ENCODE measurements around the gene FOXC1.
A peak's percentile ranks its signal among the peaks of the same experiment; 100 is the strongest.

FOXC1 gene

DNA sequence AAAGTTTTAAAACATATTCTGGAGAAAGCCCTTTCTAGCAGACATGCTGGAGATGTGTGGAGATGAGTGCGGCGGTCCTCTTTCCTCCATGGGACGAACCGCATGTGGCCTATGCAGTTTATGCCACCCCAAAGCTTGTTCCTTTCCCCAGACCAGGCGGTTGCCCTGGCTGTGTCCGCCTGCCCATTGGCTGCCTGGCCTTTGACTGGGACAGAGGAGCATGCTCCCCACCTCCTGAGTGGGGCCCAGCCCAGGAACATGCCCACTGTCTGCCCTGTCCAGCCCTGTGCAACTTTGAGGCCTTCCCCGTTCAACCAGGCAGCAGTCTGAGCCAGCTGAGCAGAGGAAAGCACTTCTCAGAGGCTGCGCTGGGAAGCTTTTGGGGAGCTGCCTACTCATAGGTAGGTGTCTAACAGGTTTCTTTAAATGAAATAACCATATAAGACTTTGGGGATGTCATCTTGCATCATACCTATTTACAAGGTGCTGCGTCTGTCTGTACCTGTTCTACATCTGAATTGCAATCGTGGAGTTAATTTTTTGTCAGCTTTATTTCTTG lies 20.6 kb downstream of the FOXC1 start:
- no peak overlapping the region for H3K27ac ChIP-seq
- no peak overlapping the region for H3K4me3 ChIP-seq
- TF ChIP-seq, protein P1, sequence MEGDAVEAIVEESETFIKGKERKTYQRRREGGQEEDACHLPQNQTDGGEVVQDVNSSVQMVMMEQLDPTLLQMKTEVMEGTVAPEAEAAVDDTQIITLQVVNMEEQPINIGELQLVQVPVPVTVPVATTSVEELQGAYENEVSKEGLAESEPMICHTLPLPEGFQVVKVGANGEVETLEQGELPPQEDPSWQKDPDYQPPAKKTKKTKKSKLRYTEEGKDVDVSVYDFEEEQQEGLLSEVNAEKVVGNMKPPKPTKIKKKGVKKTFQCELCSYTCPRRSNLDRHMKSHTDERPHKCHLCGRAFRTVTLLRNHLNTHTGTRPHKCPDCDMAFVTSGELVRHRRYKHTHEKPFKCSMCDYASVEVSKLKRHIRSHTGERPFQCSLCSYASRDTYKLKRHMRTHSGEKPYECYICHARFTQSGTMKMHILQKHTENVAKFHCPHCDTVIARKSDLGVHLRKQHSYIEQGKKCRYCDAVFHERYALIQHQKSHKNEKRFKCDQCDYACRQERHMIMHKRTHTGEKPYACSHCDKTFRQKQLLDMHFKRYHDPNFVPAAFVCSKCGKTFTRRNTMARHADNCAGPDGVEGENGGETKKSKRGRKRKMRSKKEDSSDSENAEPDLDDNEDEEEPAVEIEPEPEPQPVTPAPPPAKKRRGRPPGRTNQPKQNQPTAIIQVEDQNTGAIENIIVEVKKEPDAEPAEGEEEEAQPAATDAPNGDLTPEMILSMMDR (IDR thresholded peaks at IDR 0.05) = no peak
- DNase-seq (ENCODE audit: low spot score) = peak; percentile 69

DNA sequence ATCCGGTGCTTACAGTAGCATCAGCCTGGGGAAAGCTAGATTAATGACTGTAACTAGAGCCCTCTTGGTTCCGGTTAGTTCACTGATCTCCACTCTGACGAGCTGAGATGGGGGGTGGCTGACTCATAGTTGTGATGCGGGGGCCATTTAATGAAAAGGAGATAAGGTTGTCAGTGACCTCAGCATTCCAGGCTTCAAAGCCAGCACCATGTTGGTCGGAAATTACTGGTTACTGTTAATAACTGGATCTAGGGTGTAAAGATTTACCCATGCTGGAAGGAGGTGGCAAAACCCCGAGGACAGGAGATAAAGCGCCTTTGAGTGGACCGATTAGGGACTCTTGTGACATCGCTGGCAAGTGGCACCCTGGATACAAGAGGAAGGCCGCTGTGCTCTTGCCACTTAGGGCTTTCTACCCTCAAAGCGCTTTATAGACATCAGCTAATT lies 21.1 kb downstream of the FOXC1 start:
- Histone ChIP-seq H3K4me3 (no peak overlapping the region), H3K27ac (no peak overlapping the region)

DNA sequence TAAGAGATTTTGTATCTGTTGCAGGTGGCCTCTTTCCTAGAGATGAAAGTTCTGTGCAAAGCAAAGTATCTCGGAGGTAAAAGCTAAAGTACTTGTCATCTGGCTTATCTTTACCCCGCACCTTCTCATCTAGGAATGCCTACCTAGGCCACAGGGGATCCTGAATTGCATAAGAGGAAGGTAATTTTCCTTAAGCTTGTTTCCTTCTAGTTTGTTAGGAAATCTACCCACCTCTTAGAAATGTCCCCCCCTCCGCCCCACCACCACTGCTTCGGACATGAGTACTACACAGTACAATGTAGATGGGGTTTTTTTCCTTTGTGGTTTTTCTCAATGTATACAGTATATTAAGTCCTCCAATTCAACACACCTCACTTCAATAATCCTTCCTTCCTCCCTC lies 21.5 kb downstream of the FOXC1 start:
- Histone ChIP-seq H3K27ac (no peak overlapping the region), H3K4me3 (no peak overlapping the region)
- TF ChIP-seq, protein P1 (IDR thresholded peaks at IDR 0.05) = no peak
- no peak for DNase-seq (ENCODE audit: low spot score)

More for the DNA sequence above, 21.1 kb downstream of the FOXC1 start:
- DNase-seq (ENCODE audit: low spot score) = peak; percentile 68
- TF ChIP-seq, protein P1 (IDR thresholded peaks at IDR 0.05) = no peak

DNA sequence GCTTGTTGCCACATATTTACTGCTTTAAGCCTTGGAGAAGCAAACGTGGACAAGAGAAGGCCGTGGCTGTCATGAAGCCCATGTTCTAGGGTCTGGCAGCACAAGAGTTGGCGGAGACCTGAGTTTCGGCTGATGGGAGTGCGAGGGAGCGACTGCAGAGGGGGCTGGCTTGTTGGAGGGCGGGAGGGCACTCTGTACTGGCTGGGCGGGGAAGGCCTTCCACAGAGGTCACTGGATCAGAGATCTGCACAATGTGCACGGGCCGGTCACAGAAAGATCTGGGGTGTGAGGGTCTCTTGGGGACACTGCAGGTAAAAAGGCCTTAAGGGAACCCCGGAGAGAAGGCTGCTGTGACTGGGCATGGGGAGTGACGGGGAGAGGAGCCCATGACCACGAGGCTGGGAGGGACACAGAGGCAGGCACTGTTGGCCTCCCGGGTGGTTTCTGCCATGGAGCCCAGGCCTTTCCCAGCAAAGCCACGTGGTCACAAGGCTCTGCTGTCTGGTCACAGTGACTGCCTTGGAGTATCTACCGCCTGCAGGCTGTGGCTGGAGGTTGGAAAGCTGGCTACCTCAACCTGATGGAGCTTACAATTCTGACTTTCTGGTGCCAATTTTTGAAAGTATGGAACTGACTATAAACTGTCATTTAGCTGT lies 23.8 kb downstream of the FOXC1 start:
- no peak for DNase-seq (ENCODE audit: low spot score)
- Histone ChIP-seq H3K27ac (no peak overlapping the region), H3K4me3 (no peak overlapping the region)
- TF ChIP-seq, protein P1 (IDR thresholded peaks at IDR 0.05) = no peak

DNA sequence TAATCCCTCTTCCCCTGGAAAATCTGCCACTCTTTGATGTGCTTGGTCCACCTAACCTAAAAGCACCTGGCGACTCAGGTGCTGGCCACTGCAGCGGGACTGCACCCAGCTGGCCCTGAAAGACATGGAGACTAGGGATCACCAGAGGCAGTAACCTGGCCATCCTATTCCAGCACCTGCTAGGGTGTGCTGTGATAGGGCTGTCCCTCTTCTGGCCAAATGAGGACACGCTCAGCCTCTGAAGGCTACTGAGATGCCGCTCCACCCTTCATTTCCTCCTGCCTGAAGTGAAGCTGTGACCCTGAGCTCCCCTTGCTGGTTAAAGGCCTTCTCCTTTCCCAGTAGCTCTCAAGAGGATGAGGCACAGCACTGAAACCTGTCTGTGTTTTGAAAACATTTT lies 24.4 kb downstream of the FOXC1 start:
- Histone ChIP-seq H3K27ac (no peak overlapping the region), H3K4me3 (no peak overlapping the region)
- TF ChIP-seq, protein P1 (IDR thresholded peaks at IDR 0.05) = no peak
- DNase-seq (ENCODE audit: low spot score) = no peak

DNA sequence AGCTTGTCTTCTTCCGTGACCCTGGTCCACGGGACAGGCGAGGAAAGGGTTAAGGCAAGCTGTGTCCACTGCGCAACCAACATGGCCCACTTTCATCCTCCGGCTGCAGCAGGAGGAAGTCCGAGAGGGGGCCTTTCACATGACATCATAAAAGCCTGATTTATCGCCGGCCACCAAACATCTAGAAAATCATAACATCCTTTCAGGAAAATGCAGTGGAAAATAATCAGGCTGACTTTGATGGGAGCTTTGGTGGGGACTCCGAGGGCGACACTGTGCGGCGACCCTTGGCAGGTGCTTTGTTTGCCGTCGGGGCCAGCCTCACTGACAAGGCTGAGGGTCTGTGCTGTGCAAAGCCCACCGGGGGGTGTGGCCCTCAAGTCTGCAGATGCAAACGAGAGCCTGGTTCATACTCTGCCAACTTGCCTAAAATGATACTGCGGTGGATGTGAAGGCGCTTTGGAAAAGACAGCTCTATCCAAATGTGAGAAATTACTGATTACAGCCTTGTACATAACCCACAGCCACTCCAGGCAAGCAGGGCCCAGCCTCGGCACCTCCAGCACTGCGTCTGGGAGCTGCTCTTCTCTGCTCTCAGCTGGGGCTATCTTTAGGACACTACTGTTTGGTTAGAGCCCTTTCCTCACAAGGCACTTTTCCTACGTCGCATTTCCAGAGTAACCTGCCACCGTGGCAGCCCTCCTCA lies 25.7 kb downstream of the FOXC1 start:
- TF ChIP-seq, protein P1 (IDR thresholded peaks at IDR 0.05) = no peak
- Histone ChIP-seq H3K27ac (peak overlapping the region in 1 of 2 donors; percentile 45), H3K4me3 (peak overlapping the region; percentile 19)
- DNase-seq (ENCODE audit: low spot score) = no peak
